GM18520 (cell line): ENCODE results near the gene RAD51D.
"Not testable (repeated sequence)": the region's sequence is repeated elsewhere in the genome, so short reads cannot be mapped to it uniquely, and the experiment has no call there.

ENCODE experiments used
- ATAC-seq: cut with Tn5 transposase; IDR thresholded peaks from one replicate; pipeline ENCODE4 v1.9.1; 2021; ENCODE audit not compliant: unreplicated experiment

Gene RAD51D

GRCh38 chr17:35094902-35095301, 24.8 kb downstream of the RAD51D start:
- no peak for ATAC-seq

GRCh38 chr17:35090707-35091106, 29.0 kb downstream of the RAD51D start:
- not testable (repeated sequence) for ATAC-seq

DNA sequence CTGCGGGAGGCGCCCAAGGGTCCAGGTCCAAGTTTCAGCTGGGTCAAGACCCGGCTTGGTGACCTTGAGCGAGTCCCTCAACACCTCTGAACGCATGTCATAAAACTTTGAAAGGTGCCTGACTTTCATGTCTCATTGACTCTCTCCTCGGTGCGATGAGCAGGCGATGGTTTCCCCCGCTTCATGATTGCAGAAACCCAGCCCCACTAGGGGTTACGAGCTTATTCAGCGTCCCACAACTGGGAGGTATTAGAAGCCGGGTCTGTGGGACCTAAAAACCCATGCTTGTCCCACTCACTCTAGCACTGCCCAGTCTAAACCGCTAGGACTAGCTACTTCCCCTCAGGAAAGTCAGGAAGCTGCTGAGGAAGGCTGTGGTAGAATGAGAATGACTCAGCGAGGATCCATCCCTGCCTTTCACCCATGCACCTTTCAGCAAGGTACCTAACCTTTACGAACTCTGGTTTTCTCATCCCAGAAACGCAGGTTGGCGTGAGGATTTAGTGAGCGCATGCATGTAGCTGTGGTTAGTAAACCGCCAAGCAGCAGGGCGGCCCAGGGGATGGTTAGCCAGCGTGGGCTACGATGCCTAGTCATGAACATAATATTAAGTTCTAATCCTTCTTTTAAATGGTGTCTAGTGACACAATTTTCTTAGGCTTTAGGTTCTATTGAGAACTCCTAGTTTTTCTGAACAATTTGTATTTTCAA, 29.9 kb downstream of the RAD51D start:
- no peak for ATAC-seq

GRCh38 chr17:35088881-35089585, 30.6 kb downstream of the RAD51D start:
- ATAC-seq = peak; percentile 60

DNA sequence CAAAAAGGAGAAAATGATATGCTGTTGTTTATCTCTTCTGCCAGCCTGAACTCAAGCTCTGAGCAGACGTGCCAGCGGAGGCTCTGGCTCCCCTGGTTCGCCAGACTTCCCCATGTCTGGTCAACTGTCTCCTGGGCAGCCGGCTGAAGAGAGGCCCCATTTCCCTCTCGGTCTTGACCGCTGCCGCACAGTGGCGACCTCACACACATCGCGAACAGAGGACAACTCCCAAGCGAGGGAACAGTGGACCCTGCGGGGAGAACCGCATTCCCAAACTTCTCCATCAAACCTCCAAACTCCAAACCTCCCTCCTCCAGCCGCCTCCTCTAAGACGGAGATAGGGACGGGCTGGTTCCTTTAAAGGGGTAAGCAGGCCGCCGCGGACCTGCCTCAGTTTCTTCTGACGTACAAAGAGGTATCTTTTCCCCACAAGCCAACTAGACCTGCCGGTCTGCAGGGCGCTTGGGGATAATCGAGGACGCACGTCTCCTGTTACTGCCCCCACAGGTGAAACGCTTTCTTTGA, 31.2 kb downstream of the RAD51D start:
- no peak for ATAC-seq

GRCh38 chr17:35087731-35088355, 31.8 kb downstream of the RAD51D start:
- no peak for ATAC-seq

DNA sequence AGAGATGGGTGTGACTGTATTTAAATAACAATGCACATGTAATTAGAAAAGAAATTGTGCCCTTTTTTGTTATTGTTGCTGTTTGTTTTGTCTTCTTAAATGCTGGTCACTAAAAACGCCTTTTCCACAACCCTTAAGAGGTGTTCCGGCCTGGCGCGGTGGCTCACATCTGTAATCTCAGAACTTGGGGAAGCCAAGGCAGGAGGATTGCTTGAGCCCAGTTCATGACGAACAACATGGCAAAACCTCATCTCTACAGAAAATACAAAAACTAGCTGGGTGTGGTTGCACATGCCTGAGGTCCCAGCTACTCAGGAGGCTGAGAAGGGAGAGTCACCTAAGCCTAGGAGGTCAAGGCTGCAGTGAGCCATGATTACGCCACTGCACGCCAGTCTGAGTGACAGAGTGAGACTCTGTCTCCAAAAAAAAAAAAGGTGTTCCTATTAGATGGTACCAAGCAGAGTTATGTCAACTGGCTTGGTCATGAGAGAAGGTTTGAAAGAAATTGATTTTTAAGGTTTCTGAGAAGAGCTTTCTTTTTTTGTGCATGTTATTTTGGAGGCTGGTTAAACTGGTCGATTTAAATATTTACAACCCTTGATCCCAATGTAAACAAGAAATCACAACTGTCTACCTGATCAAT, 32.6 kb downstream of the RAD51D start:
- no peak for ATAC-seq

GRCh38 chr17:35086164-35086563, 33.5 kb downstream of the RAD51D start:
- ATAC-seq = no peak

GRCh38 chr17:35084987-35085386, 34.7 kb downstream of the RAD51D start:
- ATAC-seq = no peak

DNA sequence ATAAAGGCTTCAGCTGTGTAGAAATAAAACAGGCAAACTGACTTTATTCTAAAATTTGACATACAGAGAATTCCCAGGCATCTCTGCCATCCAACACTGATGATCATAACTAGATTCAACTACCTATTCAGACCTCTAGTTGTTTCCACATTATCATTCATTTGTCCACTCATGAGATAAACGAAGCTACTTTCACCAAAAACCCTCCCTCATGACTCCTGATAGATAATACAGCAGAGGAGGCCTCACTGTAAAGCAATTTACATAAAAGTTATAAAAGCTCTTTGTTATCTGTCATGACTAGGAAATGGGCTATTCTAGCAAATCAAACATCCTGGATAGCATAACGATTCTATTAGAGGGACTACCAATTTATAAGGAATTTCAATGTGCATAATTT, 36.6 kb downstream of the RAD51D start:
- no peak for ATAC-seq

GRCh38 chr17:35082073-35082657, 37.5 kb downstream of the RAD51D start:
- no peak for ATAC-seq

DNA sequence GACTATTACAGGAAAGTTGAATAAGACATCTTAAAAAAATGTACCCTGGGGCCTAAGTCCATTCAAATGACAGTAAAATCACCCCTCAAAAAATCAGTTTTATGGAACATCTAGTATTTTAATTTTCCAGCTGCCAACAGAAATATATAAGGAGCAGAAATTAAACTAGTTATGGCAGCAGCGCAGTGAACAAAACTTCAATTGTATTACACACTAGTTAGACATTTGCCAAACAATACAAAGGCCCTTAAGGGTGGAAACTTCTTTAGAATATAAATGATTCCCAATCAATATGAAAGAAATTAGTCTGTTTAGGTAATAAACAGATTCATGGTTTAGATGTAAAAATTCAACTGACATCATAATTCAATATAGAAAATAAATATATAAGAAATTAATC, 38.0 kb downstream of the RAD51D start:
- ATAC-seq = no peak

- ATAC-seq = peak; percentile 64
These were observed 39.1 kb downstream of the RAD51D start for GRCh38 chr17:35080536-35080935.

- no peak for ATAC-seq
These were observed 39.9 kb downstream of the RAD51D start for GRCh38 chr17:35079547-35080423.

GRCh38 chr17:35076874-35077273, 42.8 kb downstream of the RAD51D start:
- no peak for ATAC-seq

- ATAC-seq = no peak
These were observed 44.7 kb downstream of the RAD51D start for GRCh38 chr17:35074711-35075707.

DNA sequence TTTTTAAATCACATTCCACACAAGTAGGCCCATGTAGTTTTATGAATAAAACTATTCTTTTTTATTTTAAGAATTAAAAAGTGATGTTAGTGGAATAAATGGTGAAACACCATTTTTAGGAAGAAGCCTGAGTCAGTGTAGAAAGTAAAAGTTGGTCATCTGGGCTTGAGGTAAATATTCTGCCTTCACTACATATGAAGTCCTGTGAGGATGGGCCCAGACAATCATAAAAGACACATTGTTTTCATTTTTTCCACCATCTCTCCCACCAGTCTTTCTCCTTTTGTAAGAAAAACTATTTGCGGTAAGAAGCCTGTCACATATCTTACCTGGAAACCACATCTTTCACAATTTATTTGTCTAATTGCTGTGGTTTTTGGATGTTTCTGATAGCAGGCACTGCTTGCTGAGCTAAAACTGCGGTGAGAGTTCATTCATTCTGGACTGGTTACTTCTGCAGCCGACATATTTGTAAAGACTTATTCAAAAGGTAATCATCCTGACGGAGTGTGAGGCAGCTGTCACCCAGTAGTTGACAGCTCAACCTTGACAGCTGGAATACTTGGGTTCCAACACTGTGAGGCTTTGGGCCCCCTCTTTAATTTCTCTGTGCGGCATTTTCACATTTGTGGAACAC, 45.6 kb downstream of the RAD51D start:
- no peak for ATAC-seq

- no peak for ATAC-seq
These were observed 46.4 kb downstream of the RAD51D start for GRCh38 chr17:35073183-35073790.
